ENCODE measurements around the gene DOK1. TPM values are rescaled to one million over a fixed set of nuclear protein-coding genes. Genes with fewer than 3 reads are reported as not detected.

Gene DOK1
- total RNA-seq, 2 donors from 2014 or later: 20.9 to 26.5 TPM

DNA sequence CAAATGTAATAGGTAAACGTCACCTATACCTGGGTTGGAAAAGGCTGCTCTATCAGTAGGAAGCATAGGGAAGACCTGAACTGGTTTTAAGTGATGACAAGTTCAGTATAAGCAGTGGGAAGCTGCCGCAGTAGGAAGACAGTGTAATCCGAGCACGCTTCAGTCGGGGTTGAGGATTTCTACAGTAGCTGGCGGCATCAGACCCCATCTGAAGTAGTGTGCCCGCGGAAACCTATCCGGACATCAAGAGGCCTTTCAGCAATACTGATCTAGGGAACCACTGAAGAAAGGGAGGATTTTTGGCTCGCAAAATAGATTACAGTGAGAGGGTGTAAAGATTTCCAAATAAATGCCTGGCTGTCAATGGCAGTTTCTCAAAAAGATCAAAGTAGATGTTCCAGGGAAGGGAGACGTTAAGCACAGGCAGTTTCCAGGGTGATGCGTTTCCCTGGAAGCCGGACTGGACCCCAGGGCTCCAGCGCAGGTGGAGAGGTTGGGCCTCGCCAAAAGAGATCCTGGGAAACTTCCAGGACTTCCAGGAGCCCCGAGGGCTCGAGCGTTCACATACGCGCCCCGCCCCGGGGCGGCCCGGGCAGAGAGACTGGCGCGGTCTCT is 6.1 kb upstream of the DOK1 start:
- H3K4me3 ChIP-seq: peak overlapping the region; percentile 50
- no peaks in the 10 kb centered on the region for H3K4me1 ChIP-seq
- H3K9me3 ChIP-seq: no peaks in the 10 kb centered on the region
- intact Hi-C loops (cut with DNase I): no loop called here
- TF ChIP-seq, protein P1, sequence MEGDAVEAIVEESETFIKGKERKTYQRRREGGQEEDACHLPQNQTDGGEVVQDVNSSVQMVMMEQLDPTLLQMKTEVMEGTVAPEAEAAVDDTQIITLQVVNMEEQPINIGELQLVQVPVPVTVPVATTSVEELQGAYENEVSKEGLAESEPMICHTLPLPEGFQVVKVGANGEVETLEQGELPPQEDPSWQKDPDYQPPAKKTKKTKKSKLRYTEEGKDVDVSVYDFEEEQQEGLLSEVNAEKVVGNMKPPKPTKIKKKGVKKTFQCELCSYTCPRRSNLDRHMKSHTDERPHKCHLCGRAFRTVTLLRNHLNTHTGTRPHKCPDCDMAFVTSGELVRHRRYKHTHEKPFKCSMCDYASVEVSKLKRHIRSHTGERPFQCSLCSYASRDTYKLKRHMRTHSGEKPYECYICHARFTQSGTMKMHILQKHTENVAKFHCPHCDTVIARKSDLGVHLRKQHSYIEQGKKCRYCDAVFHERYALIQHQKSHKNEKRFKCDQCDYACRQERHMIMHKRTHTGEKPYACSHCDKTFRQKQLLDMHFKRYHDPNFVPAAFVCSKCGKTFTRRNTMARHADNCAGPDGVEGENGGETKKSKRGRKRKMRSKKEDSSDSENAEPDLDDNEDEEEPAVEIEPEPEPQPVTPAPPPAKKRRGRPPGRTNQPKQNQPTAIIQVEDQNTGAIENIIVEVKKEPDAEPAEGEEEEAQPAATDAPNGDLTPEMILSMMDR (IDR thresholded peaks at IDR 0.05): no peak
- no peaks in the 10 kb centered on the region for H3K27me3 ChIP-seq
- no peak overlapping the region for H3K27ac ChIP-seq
- peak overlapping the region; percentile 16 to 68 for H3K9ac ChIP-seq (ENCODE audit: low read depth in 2 of 2, low read length in 2 of 2)
- no peak for DNase-seq
- no peaks in the 10 kb centered on the region for H3K36me3 ChIP-seq

DNA sequence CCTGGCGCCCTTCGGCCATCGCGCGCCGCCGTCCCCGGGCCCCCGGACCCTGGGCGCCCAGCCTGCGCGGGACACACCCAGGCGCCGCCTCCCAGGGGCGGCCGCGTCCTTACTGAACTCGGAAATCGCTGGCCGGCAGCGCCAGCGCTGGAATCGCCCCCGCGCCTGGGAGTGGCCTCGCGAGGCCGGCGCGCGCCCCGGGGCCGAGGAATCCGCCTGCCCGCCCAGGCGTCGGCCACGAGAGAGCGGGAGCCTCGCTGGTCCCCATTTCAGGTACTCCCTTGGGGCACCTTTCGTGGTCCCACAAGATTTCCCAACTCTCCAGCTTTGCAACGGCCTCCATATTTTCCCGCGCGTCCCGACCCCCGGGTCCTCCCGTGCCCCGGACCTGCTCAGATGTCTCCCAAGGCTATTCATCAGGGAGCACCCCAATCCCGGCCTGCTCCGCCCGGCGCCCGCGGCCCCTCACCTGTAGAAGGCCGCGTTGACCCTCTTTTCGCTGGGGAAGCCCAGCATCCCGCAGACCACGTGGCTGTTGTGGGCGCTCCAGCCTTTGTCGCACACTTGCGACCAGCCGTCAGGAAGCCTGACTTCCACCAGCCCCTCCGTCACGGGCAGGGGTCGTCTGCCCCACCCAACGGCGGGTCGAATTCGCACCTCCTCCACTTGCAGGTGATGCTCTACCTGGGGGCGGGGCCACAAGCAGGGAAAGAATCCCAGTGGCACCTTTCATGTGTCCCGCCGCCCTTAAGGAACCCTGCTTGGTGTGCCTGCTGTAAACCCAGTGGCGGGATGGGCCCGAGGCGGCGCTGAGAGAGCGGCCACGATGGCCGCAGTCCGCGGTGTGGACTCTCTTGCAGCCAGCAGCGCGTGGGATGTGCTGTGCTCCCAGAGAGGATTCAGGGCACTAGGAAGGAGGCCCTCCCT is 5.4 kb upstream of the DOK1 start:
- DNase-seq: peak; percentile 80
- TF ChIP-seq, protein P1 (IDR thresholded peaks at IDR 0.05): no peak
- H3K4me3 ChIP-seq: peak overlapping the region; percentile 50
- no peaks in the 10 kb centered on the region for H3K9me3 ChIP-seq
- no peaks in the 10 kb centered on the region for H3K4me1 ChIP-seq
- peak overlapping the region; percentile 68 to 79 for H3K9ac ChIP-seq (ENCODE audit: low read depth in 2 of 2, low read length in 2 of 2)
- intact Hi-C loops (cut with DNase I): no loop called here
- H3K27me3 ChIP-seq: no peaks in the 10 kb centered on the region
- no peak overlapping the region for H3K27ac ChIP-seq
- H3K36me3 ChIP-seq: no peaks in the 10 kb centered on the region

DNA sequence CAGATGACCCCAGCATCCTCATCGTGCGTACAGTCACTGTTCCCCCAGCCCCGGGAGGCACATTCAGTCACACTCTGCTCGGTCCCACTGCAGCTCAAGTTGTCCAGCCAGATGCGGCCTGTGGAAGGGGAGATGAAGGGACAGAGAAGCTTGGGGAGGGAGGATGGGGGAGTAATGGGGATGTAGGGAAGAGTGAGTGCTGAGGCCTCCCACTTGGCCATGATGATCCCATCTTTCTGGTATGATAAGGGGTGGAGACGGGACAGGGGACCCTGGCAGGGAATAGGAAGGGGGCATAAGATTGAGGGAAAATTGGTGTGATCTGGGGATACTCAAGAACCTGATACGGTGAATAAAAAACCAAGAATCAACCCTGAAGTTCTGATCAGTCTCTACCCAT is 4.3 kb upstream of the DOK1 start:
- no peak overlapping the region for H3K9ac ChIP-seq (ENCODE audit: low read depth in 2 of 2, low read length in 2 of 2)
- TF ChIP-seq, protein P1 (IDR thresholded peaks at IDR 0.05): no peak
- intact Hi-C loops (cut with DNase I): no loop called here

DNA sequence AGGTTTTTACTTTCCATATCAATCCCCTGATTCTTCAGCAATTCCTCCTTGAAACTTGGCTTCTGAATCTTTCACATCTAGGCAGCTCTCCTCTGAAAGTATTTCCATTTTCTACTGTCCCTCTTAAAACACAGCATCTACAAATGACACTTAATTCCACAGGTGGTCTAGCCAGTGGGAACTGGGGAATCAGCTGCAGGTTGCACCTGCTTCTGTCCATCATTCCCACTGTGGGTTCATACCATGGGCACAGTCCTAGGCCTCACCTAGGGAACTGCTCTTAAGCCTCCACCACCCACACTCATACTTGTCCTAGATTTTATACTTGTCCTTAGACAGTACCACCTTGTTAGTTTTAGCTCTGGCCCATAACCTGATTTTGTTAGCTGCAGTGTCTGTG is 3.0 kb upstream of the DOK1 start:
- no peak for DNase-seq
- Histone ChIP-seq H3K4me1 (no peaks in the 10 kb centered on the region), H3K27me3 (no peaks in the 10 kb centered on the region)

More for the DNA sequence above, 4.3 kb upstream of the DOK1 start:
- Histone ChIP-seq H3K4me1 (no peaks in the 10 kb centered on the region), H3K36me3 (no peaks in the 10 kb centered on the region), H3K27ac (no peak overlapping the region), H3K4me3 (no peak overlapping the region), H3K27me3 (no peaks in the 10 kb centered on the region), H3K9me3 (no peaks in the 10 kb centered on the region)
- no peak for DNase-seq

More for the DNA sequence above, 3.0 kb upstream of the DOK1 start:
- Histone ChIP-seq H3K9ac (ENCODE audit: low read depth in 2 of 2, low read length in 2 of 2) (no peak overlapping the region), H3K9me3 (no peaks in the 10 kb centered on the region), H3K27ac (no peak overlapping the region), H3K4me3 (no peak overlapping the region), H3K36me3 (no peaks in the 10 kb centered on the region)
- intact Hi-C loops (cut with DNase I): no loop called here
- TF ChIP-seq, protein P1 (IDR thresholded peaks at IDR 0.05): no peak
